ENCODE measurements around the gene DENND2A.

DENND2A gene

DNA sequence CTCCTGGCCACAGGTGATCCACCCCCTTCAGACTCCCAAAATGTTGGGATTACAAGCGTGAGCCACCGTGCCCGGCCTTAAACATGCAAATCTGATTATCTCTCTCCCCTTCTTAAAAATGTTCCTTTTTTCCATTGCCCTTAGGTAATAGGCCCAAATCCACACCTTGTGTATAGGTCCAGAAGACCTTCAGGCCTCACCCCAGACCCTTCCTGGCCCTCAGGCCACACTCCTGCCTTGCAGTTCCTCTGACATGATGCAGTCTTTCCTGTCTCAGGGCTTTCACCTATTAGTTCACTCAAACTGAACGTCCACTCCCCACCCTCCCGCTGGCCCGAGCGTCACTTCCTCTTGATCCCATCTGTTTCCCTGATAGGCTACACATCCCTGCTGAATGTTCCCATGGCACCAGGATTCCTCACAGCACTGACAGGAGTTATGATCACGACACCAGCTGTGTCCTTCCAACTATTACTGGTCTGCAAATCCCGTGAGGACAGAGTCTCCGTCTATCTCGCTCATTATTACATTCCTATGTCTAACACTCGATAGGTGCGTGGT lies 46.4 kb downstream of the DENND2A start:
- no peak for DNase-seq (ENCODE audit: low read depth)
- TF ChIP-seq, protein P1, sequence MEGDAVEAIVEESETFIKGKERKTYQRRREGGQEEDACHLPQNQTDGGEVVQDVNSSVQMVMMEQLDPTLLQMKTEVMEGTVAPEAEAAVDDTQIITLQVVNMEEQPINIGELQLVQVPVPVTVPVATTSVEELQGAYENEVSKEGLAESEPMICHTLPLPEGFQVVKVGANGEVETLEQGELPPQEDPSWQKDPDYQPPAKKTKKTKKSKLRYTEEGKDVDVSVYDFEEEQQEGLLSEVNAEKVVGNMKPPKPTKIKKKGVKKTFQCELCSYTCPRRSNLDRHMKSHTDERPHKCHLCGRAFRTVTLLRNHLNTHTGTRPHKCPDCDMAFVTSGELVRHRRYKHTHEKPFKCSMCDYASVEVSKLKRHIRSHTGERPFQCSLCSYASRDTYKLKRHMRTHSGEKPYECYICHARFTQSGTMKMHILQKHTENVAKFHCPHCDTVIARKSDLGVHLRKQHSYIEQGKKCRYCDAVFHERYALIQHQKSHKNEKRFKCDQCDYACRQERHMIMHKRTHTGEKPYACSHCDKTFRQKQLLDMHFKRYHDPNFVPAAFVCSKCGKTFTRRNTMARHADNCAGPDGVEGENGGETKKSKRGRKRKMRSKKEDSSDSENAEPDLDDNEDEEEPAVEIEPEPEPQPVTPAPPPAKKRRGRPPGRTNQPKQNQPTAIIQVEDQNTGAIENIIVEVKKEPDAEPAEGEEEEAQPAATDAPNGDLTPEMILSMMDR (conservative IDR thresholded peaks at IDR 0.05; ENCODE audit: low read length): no peak
- H3K4me3 ChIP-seq (ENCODE audit: low read length): no peak overlapping the region

GRCh38 chr7:140593672-140593982 lies 47.0 kb downstream of the DENND2A start:
- no peak overlapping the region for H3K4me3 ChIP-seq (ENCODE audit: low read length)
- TF ChIP-seq, protein P1 (conservative IDR thresholded peaks at IDR 0.05; ENCODE audit: low read length): no peak
- no peak for DNase-seq (ENCODE audit: low read depth)

DNA sequence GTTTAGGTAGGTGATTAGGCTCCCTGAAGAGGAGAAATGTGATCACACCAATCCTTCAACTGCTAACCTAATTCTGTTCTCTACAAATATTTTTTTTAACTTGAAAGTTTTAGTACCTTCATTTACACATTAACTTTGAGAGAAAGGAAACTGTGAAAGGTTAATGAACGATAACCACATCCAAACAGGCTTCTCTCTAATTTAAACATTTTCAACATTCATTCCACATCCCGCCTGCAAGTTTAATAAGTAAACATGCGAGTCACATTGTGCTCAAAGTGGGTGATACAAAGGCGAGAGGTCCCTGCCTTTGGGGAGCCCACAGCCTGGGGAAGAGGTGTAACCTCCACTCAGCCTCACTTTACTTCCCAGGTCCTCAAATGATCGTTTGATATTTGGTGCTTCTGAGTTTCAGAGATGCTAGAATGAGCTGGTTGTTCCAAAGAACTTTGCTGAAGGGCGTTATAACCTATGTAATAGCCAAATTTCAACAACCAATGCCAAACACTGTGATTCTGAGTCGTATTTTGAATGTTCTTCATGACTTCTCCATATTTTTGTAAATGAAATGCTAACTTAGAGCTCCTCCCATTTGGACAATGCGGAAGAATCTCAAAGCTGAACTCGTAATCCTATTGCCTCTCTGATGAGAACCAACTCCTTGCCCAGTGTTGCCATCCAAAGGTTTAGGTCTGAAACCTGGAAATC lies 47.5 kb downstream of the DENND2A start:
- no peak overlapping the region for H3K4me3 ChIP-seq (ENCODE audit: low read length)
- DNase-seq (ENCODE audit: low read depth): no peak
- TF ChIP-seq, protein P1 (conservative IDR thresholded peaks at IDR 0.05; ENCODE audit: low read length): no peak

- DNase-seq (ENCODE audit: low read depth): no peak
- H3K4me3 ChIP-seq (ENCODE audit: low read length): no peak overlapping the region
- TF ChIP-seq, protein P1 (conservative IDR thresholded peaks at IDR 0.05; ENCODE audit: low read length): no peak
Measured at GRCh38 chr7:140591180-140591902, 49.3 kb downstream of the DENND2A start.

DNA sequence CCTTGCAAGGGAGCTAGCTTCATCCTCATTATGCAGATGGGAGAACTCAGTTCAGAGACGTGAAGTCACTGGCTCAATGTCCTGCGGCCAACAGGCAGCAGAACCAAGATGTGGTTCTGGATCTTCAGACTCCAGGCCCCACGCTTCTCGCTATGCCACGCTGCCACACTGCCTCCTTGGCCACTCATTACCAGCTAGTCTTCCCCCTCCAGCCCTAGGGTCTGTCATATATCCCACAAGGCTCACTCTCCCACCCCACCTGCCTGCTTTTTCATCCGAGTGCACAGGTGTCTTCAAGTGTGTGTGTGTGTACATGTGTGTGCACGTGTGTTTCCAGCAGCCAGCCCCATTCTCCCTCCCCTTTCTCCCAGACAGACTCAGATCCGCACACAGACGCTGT lies 53.4 kb downstream of the DENND2A start:
- TF ChIP-seq, protein P1 (conservative IDR thresholded peaks at IDR 0.05; ENCODE audit: low read length): no peak
- no peak overlapping the region for H3K4me3 ChIP-seq (ENCODE audit: low read length)
- no peak for DNase-seq (ENCODE audit: low read depth)

- no peak for DNase-seq (ENCODE audit: low read depth)
- TF ChIP-seq, protein P1 (conservative IDR thresholded peaks at IDR 0.05; ENCODE audit: low read length): no peak
- H3K4me3 ChIP-seq (ENCODE audit: low read length): no peak overlapping the region
Measured at GRCh38 chr7:140586516-140586915, 54.1 kb downstream of the DENND2A start.

- DNase-seq (ENCODE audit: low read depth): no peak
- no peak overlapping the region for H3K4me3 ChIP-seq (ENCODE audit: low read length)
- TF ChIP-seq, protein P1 (conservative IDR thresholded peaks at IDR 0.05; ENCODE audit: low read length): no peak
Measured at GRCh38 chr7:140585333-140585732, 55.3 kb downstream of the DENND2A start.
